A673 (cell line): Measurements from ENCODE around the gene LRRC4C. TPM values are rescaled to one million over a fixed set of nuclear protein-coding genes. Genes with fewer than 3 reads are reported as not detected.

Experiments used
- BruUV-seq: library from RNA; stranded (reverse); fragments of 400-500 nt; replicated peaks from 2 replicates; lab custom pipeline; 2021; lab: Mats Ljungman, UMichigan
- CTCF ChIA-PET: fragments of 300-600 bp; sonication (Branson Sonifier 250); formaldehyde crosslinking; loops from one replicate; lab custom pipeline; 2022; ENCODE audit warnings: antibody characterized with exemption; lab: Charles Lee
- POLR2A ChIA-PET: fragments of 300-600 bp; sonication (Branson Sonifier 250); formaldehyde crosslinking; loops from one replicate; lab custom pipeline; 2022; ENCODE audit warnings: antibody characterized with exemption; ENCODE audit not compliant: low non-redundant PET; lab: Charles Lee
- DNase-seq: peaks from one replicate; pipeline ENCODE4 v3.0.0-alpha.2; 2015; ENCODE audit warnings: low spot score
- H3K27ac ChIP-seq: fragments of 200-600 bp; sonication (generic); 2 replicates; pipeline ENCODE4 v1.5.1; 2016; ENCODE audit warnings: mixed run types, low read depth, mild to moderate bottlenecking, mixed read lengths, antibody characterized with exemption, low read length; ENCODE audit not compliant: poor library complexity, severe bottlenecking
- H3K27me3 ChIP-seq: fragments of 200-600 bp; sonication (generic); replicated peaks from 2 replicates; pipeline ENCODE4 v1.6.1; 2017; ENCODE audit warnings: mixed run types, low read depth, mild to moderate bottlenecking, mixed read lengths, antibody characterized with exemption, low read length; ENCODE audit not compliant: insufficient read depth, poor library complexity
- H3K36me3 ChIP-seq: fragments of 200-600 bp; sonication (generic); 2 replicates; pipeline ENCODE4 v1.6.1; 2016; ENCODE audit warnings: mixed run types, mild to moderate bottlenecking, mixed read lengths, antibody characterized with exemption, low read length; ENCODE audit not compliant: insufficient read depth, poor library complexity, severe bottlenecking
- H3K4me1 ChIP-seq: fragments of 200-600 bp; sonication (generic); 2 replicates; pipeline ENCODE4 v1.6.1; 2017; ENCODE audit warnings: mixed run types, mild to moderate bottlenecking, mixed read lengths, antibody characterized with exemption, low read length; ENCODE audit not compliant: insufficient read depth, poor library complexity, severe bottlenecking
- H3K4me3 ChIP-seq: fragments of 200-600 bp; sonication (generic); 2 replicates; pipeline ENCODE4 v1.5.1; 2016; ENCODE audit warnings: low read depth, mixed run types, mild to moderate bottlenecking, mixed read lengths, low read length; ENCODE audit not compliant: poor library complexity, severe bottlenecking
- H3K9me3 ChIP-seq: fragments of 200-600 bp; sonication (generic); 2 replicates; pipeline ENCODE4 v1.6.1; 2016; ENCODE audit warnings: mixed run types, low read depth, mild to moderate bottlenecking, mixed read lengths, antibody characterized with exemption, low read length; ENCODE audit not compliant: poor library complexity, severe bottlenecking
- EZH2 ChIP-seq: fragments of 200-600 bp; sonication (generic); IDR thresholded peaks from 2 replicates; pipeline ENCODE4 v1.6.1; 2017; ENCODE audit warnings: borderline replicate concordance, low read depth, mild to moderate bottlenecking, mixed read lengths, antibody characterized with exemption, low read length; ENCODE audit not compliant: poor library complexity, severe bottlenecking
- intact Hi-C: fragments of 100-400 bp; cut with micrococcal nuclease; formaldehyde crosslinking; loops from one replicate; pipeline ENCODE4 v1.10.0; 2022; ENCODE audit not compliant: unreplicated experiment
- total RNA-seq: library from RNA; stranded (reverse); gene quantifications from 2 replicates; pipeline ENCODE4 v1.2.3, GENCODE V29; 2021
- TF ChIP-seq, protein P1 (sequence below): fragments of 300-800, 200-600 bp; sonication (generic); conservative IDR thresholded peaks from 2 replicates; pipeline ENCODE4 v1.5.1; 2017; ENCODE audit warnings: low read depth, mild to moderate bottlenecking, antibody characterized with exemption, low read length, moderate library complexity, mixed read lengths

Gene LRRC4C
- total RNA-seq, 1 experiment from 2014 or later, result 38.3 TPM

DNA sequence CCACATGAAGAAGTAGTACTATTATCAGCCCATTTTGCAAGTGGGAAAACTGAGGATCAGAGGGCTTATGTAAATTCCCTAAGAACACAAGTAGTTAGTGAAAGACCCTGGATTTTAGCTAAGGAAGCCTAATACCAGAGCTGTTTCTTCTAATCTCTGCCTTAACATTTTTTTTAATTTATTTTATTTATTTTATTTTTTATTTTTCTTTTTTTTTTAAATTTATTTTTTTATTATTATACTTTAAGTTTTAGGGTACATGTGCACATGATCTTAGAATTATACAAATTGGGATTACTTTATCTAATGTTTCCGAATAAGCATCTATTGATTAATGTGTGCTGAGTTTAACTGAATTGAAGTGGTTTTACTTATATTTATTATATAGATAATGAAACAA, 1015.3 kb downstream of the LRRC4C start:
- no peak overlapping the region for H3K27ac ChIP-seq
- no peaks in the 10 kb centered on the region for H3K27me3 ChIP-seq
- no TSS peak for BruUV-seq
- no peak overlapping the region for H3K4me3 ChIP-seq
- peaks cover 25% of the 10 kb centered on the region for H3K9me3 ChIP-seq
- no peak for DNase-seq
- no peaks in the 10 kb centered on the region for H3K4me1 ChIP-seq
- ChIA-PET CTCF (no interaction called here), POLR2A (no interaction called here)
- no peak for TF ChIP-seq EZH2
- TF ChIP-seq, protein P1, sequence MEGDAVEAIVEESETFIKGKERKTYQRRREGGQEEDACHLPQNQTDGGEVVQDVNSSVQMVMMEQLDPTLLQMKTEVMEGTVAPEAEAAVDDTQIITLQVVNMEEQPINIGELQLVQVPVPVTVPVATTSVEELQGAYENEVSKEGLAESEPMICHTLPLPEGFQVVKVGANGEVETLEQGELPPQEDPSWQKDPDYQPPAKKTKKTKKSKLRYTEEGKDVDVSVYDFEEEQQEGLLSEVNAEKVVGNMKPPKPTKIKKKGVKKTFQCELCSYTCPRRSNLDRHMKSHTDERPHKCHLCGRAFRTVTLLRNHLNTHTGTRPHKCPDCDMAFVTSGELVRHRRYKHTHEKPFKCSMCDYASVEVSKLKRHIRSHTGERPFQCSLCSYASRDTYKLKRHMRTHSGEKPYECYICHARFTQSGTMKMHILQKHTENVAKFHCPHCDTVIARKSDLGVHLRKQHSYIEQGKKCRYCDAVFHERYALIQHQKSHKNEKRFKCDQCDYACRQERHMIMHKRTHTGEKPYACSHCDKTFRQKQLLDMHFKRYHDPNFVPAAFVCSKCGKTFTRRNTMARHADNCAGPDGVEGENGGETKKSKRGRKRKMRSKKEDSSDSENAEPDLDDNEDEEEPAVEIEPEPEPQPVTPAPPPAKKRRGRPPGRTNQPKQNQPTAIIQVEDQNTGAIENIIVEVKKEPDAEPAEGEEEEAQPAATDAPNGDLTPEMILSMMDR, result no peak
- intact Hi-C loops, result no loop called here
- H3K36me3 ChIP-seq, result no peaks in the 10 kb centered on the region

DNA sequence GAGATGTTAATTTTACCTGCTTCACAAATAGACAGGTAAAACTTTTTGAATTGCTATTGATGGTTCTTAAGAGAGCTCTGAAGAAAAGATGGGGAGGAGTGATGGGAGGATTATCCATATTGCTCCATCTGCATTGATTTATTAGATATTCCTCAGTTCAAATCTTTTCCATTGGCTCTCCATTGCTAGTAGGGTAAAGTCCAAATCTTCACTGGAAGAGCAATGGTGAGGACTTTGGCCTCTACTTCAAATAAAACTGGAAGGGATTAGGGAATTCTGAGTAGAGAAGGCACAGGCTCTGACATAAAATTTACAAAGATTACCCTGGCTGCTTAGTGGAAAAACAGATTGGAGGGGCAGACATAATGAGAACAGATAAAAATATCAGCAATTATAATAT, 1024.1 kb downstream of the LRRC4C start:
- POLR2A ChIA-PET, result no interaction called here
- intact Hi-C loops, result no loop called here

GRCh38 chr11:40434926-40435325, 1024.5 kb downstream of the LRRC4C start:
- Histone ChIP-seq H3K4me1 (no peaks in the 10 kb centered on the region), H3K27me3 (no peaks in the 10 kb centered on the region), H3K36me3 (no peaks in the 10 kb centered on the region), H3K4me3 (no peak overlapping the region), H3K27ac (no peak overlapping the region), H3K9me3 (no peaks in the 10 kb centered on the region)
- intact Hi-C loops, result no loop called here
- TF ChIP-seq, protein P1, result no peak
- no peak for TF ChIP-seq EZH2
- no TSS peak for BruUV-seq
- ChIA-PET POLR2A (no interaction called here), CTCF (no interaction called here)
- no peak for DNase-seq

More for the DNA sequence above, 1024.1 kb downstream of the LRRC4C start:
- BruUV-seq, result no TSS peak
- no peak overlapping the region for H3K27ac ChIP-seq
- DNase-seq, result no peak
- H3K4me3 ChIP-seq, result no peak overlapping the region
- no peak for TF ChIP-seq EZH2
- TF ChIP-seq, protein P1, result no peak
- no peaks in the 10 kb centered on the region for H3K27me3 ChIP-seq
- H3K36me3 ChIP-seq, result no peaks in the 10 kb centered on the region
- no peaks in the 10 kb centered on the region for H3K4me1 ChIP-seq
- H3K9me3 ChIP-seq, result no peaks in the 10 kb centered on the region
- CTCF ChIA-PET, result no interaction called here
